ENCODE data around the gene HPS5. TPM values are rescaled to one million over a fixed set of nuclear protein-coding genes. Genes with fewer than 3 reads are reported as not detected.

The HPS5 gene
- total and polyA plus RNA-seq, 2 of the 13 experiments (the other 11 are each of a cell fraction or from before 2014, with no cell fraction given), result 6.6 to 25.5 TPM

- TF ChIP-seq ZNF740 (CRISPR knock-in tag; IDR thresholded peaks at IDR 0.05) (no peak), KDM3A (CRISPR knock-in tag; IDR thresholded peaks at IDR 0.05; ENCODE audit: low read depth) (no peak), AHDC1 (CRISPR knock-in tag; IDR thresholded peaks at IDR 0.05; ENCODE audit: borderline replicate concordance) (peak; percentile 81; the same call in 1 of the 2 replicates), ZNF784 (CRISPR knock-in tag; IDR thresholded peaks at IDR 0.05; ENCODE audit: borderline replicate concordance) (no peak), FUBP1 (CRISPR knock-in tag; IDR thresholded peaks at IDR 0.05; ENCODE audit: borderline replicate concordance) (no peak), SATB2 (CRISPR knock-in tag; IDR thresholded peaks at IDR 0.05) (no peak), SALL2 (CRISPR knock-in tag; IDR thresholded peaks at IDR 0.05) (no peak), CREB1 (IDR thresholded peaks at IDR 0.05) (no peak), CREB1 (CRISPR knock-in tag; IDR thresholded peaks at IDR 0.05) (peak; percentile 65), XRCC5 (optimal IDR thresholded peaks at IDR 0.05; ENCODE audit: low read length) (no peak), TARDBP (CRISPR knock-in tag; IDR thresholded peaks at IDR 0.05) (no peak), RARA (CRISPR knock-in tag; IDR thresholded peaks at IDR 0.05) (peak; percentile 64), ZNF772 (CRISPR knock-in tag; IDR thresholded peaks at IDR 0.05) (no peak), ZNF577 (CRISPR knock-in tag; IDR thresholded peaks at IDR 0.05; ENCODE audit: borderline replicate concordance, low read depth) (no peak), ZKSCAN8 (CRISPR knock-in tag; IDR thresholded peaks at IDR 0.05; ENCODE audit: borderline replicate concordance) (no peak), ZNF687 (CRISPR knock-in tag; IDR thresholded peaks at IDR 0.05) (no peak), SRF (IDR thresholded peaks at IDR 0.05; ENCODE audit: low read depth, low read length) (no peak)
These were observed 85.1 kb downstream of the HPS5 start, which contains the start of gene SAA4 (continued) for GRCh38 chr11:18236664-18237356.
